Suprapubic skin (tissue), 4 donors: ENCODE measurements around the gene DIP2C.

Experiments
- POLR2A ChIP-seq, 2 donors: fragments of 450-650 bp; IDR thresholded peaks; one replicate each; pipeline ENCODE4 v1.6.1; 2017; ENCODE audit warnings: antibody characterized with exemption in 2 of 2, mild to moderate bottlenecking in 2 of 2, moderate library complexity in 2 of 2
- POLR2AphosphoS5 ChIP-seq, 3 donors: sonication (generic); formaldehyde crosslinking; IDR thresholded peaks; one replicate each; pipeline ENCODE4 v1.6.1; 2017; ENCODE audit warnings: antibody characterized with exemption in 3 of 3
- TF ChIP-seq, protein P1 (sequence below), 2 donors: fragments of 200-600 bp in 1 of 2; fragments of 450-650 bp in 1 of 2; sonication (generic) in 1 of 2; IDR thresholded peaks; one replicate each; pipeline ENCODE4 v1.5.1; 2016 to 2019; ENCODE audit warnings: antibody characterized with exemption in 2 of 2, mild to moderate bottlenecking in 1 of 2, moderate library complexity in 1 of 2

GRCh38 chr10:474406-474805 is 215.1 kb downstream of the DIP2C start:
- TF ChIP-seq, protein P1, sequence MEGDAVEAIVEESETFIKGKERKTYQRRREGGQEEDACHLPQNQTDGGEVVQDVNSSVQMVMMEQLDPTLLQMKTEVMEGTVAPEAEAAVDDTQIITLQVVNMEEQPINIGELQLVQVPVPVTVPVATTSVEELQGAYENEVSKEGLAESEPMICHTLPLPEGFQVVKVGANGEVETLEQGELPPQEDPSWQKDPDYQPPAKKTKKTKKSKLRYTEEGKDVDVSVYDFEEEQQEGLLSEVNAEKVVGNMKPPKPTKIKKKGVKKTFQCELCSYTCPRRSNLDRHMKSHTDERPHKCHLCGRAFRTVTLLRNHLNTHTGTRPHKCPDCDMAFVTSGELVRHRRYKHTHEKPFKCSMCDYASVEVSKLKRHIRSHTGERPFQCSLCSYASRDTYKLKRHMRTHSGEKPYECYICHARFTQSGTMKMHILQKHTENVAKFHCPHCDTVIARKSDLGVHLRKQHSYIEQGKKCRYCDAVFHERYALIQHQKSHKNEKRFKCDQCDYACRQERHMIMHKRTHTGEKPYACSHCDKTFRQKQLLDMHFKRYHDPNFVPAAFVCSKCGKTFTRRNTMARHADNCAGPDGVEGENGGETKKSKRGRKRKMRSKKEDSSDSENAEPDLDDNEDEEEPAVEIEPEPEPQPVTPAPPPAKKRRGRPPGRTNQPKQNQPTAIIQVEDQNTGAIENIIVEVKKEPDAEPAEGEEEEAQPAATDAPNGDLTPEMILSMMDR (IDR thresholded peaks at IDR 0.05), result no peak
- TF ChIP-seq POLR2A (IDR thresholded peaks at IDR 0.05) (no peak), POLR2AphosphoS5 (IDR thresholded peaks at IDR 0.05) (no peak)
